ENCODE data around the gene UST.

The UST gene

DNA sequence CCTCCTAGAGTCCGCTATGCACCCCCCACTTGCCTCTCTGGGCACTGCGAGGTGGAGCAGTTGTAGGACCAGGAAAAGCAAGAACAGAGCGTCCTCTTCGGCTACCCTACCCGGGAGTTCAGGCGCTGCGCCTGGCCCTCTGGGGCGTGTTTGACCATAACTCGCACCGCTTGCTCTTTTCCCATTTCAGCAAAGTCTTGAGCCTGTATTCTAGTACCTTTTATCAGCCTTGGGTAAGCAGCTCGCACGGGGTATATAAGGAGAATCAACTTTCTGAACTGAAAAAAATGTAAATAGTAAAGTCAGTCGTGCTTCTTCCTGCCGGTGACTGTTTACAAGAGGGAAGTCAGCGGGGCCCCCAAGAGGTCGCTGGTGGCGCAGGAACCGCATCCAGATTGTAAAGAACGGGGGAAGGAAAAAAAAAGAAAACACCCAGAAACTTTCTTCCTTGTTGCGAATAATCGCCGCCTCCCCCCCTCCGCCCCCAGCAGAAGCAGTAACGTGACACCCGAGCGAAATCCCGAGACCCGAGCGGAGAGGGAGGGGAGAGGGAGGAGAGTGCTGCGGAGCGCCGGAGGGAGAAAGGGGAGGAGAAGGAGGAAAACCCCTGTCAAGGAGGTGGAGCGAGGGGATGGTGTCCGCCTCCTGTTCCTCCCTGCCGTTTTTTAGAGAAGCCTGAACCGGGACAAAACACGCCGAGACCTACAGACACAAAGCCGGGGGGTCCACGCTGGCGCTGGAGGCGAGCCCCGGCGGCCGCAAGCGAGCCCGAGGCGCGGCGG, at the start of gene UST:
Gene UST (plus strand): TSS at position 668 of the 782 bp plus-strand sequence. CDS start 401 bp downstream, outside the sequence.
- DNase-seq (ENCODE audit: low read depth) = peak; percentile 60

DNA sequence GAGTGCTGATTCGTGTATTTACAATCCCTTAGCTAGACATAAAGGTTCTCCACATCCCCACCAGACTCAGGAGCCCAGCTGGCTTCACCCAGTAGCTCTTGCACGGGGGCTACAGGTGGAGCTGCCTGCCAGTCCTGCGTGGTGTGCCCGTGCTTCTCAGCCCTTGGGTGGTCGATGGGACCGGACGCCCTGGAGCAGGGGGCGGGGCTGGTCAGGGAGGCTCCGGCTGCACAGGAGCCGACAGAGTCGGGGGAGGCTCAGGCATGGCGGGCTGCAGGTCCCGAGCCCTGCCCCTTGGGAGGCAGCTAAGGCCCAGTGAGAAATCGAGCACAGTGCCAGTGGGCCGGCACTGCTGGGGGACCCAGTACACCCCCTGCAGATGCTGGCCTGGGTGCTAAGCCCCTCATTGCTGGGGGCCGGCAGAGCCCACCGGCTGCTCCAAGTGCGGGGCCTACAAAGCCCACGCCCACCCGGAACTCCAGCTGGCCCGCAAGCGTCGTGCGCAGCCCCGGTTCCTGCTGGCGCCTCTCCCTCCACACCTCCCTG, 48.9 kb upstream of the UST start:
- no peak for DNase-seq (ENCODE audit: low read depth)

DNA sequence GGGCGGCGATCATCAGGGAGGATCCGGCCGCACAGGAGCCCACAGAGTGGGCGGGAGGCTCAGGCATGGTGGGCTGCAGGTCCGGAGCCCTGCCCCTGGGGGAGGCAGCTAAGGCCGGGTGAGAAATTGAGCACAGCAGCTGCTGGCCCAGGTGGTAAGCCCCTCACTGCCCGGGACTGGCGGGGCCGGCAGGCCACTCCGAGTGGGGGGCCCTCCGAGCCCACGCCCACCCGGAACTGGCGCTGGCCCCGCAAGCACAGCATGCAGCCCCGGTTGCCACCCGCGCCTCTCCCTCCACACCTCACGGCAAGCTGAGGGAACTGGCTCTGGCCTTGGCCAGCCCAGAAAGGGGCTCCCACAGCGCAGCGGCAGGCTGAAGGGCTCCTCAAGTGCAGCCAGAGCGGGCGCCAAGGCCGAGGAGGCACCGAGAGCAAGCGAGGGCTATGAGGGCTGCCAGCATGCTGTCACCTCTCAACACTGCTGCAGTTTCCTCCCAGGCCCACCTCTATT, 48.1 kb upstream of the UST start:
- DNase-seq (ENCODE audit: low read depth) = no peak

GRCh38 chr6:148700047-148700715, 46.6 kb upstream of the UST start:
- no peak for DNase-seq (ENCODE audit: low read depth)

- DNase-seq (ENCODE audit: low read depth) = no peak
These were observed 46.0 kb upstream of the UST start for GRCh38 chr6:148700741-148701311.

DNA sequence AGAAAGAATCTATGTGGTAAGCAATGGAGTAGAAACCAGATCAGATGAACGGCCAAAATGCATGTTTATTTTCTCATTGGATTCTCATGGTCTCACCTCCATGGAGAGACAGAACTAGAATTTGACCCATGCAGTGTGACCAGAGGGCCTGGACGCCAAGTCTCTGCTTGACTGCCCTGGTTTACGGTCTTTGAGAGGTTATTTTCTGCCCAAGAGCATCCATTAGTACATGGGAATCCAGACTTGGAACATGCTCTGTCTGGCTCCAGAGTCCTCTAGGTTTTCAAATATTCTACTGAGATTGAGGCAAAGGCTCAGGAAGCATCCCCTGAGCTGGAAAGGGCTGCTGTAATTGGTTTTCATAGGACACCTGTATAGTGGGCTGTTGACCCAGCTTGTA, 45.5 kb upstream of the UST start:
- no peak for DNase-seq (ENCODE audit: low read depth)

DNA sequence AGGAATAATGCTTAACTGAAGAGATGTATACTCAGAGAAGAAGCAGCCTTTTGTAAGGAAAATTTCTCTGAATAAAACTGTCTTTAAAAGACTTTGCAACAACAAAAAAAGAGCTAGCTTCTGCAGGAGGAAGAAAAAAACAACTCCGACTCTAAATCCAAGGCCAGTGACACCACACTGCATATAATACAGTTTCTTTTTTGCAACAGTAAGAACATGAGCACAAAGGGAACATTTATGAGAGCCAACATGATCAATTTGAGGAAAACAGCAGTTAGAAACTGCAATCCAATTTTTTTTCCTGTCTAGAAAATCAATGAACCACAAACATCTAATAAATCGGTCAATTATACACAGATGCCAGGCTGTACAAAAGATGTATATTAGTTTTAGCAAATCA, 42.9 kb upstream of the UST start:
- no peak for DNase-seq (ENCODE audit: low read depth)

- DNase-seq (ENCODE audit: low read depth) = no peak
These were observed 42.2 kb upstream of the UST start for GRCh38 chr6:148704400-148705246.

GRCh38 chr6:148708707-148709106, 38.1 kb upstream of the UST start:
- DNase-seq (ENCODE audit: low read depth) = no peak

DNA sequence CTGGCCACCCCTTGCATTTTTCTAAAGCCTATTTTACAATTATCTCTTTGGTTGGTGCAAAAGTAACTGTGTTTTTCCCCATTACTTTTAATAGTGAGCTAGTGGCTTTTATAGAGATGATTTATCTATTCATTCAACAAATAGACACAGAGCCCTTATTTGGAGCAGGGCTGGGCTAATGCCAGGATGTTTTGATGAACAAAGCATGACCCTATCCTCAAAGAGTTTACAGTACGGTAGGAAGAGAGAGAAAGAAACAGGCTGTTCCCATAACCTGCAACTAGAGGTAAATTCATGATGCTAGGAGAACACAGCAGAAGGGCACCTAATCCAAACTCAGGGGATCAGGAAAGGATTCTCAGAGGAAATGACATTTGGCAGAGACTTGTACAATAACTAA, 37.3 kb upstream of the UST start:
- DNase-seq (ENCODE audit: low read depth) = no peak

DNA sequence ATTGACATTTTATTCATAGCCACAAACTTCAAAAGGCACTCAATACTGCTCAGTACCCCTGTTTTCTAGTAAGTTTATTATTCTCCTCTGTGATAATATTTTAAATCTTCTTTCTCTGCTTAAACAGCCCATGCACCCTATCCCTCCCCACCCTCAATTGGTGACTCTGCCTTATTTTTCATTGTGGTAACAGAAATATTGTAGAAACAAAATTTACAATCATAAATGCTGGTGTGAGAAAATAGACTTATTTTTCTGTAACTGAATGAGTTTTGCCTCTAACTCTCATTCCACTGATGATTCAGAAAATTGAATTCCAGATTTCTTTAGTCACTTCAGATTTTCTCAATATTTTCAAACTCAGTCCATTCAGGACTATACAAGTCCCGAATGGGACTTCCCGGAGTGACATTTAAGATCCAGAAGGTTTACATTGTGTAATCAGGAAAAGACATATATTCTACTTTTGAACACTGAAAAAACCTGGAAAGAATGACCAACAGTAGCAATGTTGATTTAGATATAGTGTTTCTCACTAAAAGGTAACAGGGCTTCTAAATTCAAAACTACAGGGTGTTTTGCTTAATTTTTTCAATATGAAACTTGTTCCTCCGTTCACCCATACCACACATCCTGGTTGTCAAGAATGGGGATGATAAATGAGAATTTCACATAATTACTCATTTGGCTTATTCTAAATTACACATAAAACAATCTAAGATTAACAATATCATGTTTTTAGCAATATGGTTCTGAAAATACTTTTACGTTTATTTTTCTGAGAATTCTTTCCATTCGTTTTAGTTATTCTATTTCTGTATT, 34.8 kb upstream of the UST start:
- DNase-seq (ENCODE audit: low read depth) = no peak

- DNase-seq (ENCODE audit: low read depth) = no peak
These were observed 33.6 kb upstream of the UST start for GRCh38 chr6:148713033-148713738.

DNA sequence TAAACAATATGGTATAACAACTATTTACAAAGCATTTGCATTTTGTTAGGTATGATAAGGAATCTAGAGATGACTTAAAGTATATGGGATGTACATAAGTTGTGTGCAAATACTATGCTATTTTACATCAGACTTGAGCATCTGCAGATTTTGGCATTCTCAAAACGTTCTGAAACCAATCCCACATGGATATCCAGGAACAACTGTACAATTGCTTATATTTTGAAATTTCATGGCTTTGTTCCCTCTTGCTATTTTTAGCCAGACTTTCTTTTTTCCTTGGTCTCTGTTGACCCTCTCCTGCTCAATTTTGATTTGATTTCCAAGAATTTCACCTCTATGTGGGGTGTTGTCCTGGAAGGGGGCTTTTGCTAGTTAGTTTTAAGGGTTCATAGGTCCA, 32.9 kb upstream of the UST start:
- DNase-seq (ENCODE audit: low read depth) = no peak

DNA sequence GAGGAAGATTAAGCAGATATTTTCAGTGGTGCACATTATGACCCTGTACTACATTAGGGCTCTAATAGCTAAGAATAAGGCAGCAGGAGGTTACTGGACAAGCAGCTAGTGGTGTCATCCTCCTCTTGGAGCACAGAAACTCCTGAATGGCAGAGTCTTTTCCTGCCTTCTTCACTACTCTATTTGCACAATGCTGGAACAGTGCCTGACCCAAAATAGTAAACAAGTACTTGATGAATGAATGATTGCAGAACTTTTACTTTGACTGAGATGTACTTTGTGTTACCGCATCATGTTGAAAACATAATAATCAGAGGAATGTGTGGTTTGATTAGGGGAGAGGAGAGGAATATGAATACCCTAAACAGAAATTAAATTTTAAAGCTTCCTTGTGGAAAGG, 30.0 kb upstream of the UST start:
- no peak for DNase-seq (ENCODE audit: low read depth)

DNA sequence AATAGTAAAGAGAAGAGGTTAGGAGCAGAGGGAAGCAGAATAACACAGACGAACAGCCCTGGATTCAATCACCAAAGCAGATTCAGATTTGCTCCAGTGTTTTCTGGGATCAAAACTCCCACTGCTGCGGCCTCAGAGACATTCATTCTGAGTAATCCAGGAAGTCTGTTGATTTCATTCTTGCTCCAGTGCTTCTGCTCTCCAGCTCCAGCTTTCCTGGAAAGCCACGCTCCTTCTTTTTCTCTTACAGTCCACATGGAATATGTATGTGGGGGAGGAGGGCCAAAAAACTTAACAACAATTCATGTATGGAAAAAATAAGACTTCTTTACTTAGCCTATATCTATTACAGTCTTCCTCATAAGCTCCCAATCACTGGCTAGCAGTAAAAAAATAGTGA, 26.4 kb upstream of the UST start:
- no peak for DNase-seq (ENCODE audit: low read depth)

GRCh38 chr6:148720897-148721296, 25.9 kb upstream of the UST start:
- no peak for DNase-seq (ENCODE audit: low read depth)

GRCh38 chr6:148723484-148723883, 23.3 kb upstream of the UST start:
- no peak for DNase-seq (ENCODE audit: low read depth)

DNA sequence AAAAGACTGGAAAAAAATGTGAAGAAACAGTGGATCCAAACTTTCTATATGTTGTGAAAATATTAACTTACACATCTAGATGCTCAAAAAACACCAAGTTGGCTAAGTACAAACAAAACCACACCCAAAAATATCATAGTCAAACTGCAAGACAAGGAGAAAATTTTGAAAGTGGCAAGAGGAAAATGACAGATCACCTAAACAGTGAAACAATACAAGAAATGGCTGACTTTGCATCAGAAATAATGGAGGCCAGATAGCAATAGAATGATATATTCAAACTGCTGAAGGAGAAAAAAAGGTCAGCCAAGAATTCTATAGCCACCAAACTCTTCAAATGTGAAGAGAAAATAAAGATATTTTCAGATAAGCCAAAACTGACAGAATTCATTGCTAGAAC, 22.4 kb upstream of the UST start:
- DNase-seq (ENCODE audit: low read depth) = no peak

DNA sequence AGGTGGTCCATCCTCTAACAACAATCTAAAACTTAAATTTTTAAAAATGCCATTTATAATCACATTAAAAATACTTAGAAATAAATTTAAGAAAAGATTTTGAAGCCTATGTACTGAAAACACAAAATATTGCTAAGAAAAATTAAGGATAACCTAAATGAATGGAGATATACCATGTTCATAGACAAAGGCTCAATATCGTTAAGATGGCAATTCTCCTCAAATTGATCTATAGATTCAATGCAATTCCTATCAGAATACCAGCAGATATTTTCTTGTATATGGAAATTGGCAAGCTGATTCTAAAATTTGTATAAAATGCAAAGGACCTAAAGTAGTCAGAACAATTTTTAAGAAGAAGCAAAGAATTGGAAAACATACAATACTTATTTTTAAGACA, 19.7 kb upstream of the UST start:
- DNase-seq (ENCODE audit: low read depth) = no peak

DNA sequence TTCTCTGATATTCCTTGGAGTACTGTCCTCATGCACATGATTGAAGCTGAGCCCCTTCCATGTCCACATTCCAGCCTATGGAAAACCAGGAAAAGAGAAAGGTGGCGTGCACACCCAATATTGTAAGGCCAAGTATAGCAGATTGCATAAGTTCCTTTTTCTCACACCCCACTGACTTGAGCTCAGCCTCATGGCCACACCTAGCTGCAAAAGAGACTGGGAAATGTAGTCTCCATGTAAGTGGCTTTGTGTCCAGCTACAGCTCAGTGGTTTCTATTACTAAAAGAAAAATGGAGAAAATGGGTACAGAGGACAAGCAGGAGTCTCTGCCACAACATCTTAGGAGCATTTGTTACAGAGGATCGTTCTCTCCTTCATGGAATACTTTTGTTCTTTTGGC, 10.8 kb upstream of the UST start:
- DNase-seq (ENCODE audit: low read depth) = no peak
